Activated CD8-positive, alpha-beta T cell treated with anti-CD3 and anti-CD28 coated beads for 36 hours (primary cell): ENCODE measurements around the gene DLG2. TPM values are rescaled to one million over a fixed set of nuclear protein-coding genes. Genes with fewer than 3 reads are reported as not detected.

ENCODE experiments used
- ATAC-seq: fragments of 200-7000 bp; cut with Tn5 transposase; one replicate; pipeline ENCODE4 v1.10.0; 2021; ENCODE audit warnings: mild to moderate bottlenecking, moderate library complexity
- CTCF ChIA-PET: fragments of 350-600 bp; sonication (Branson Sonifier 250); formaldehyde crosslinking; loops from one replicate; lab custom pipeline; 2021; ENCODE audit warnings: antibody characterized with exemption; lab: Charles Lee
- POLR2A ChIA-PET: fragments of 350-600 bp; sonication (Branson Sonifier 250); formaldehyde crosslinking; loops from one replicate; lab custom pipeline; 2021; ENCODE audit warnings: antibody characterized with exemption; lab: Charles Lee
- DNase-seq: peaks from one replicate; pipeline ENCODE4 v3.0.0-alpha.2; 2020
- H3K27ac Mint-ChIP-seq: one replicate; pipeline ENCODE4 v1.8.0; 2021; ENCODE audit warnings: mild to moderate bottlenecking, mixed read lengths
- H3K27me3 Mint-ChIP-seq: one replicate; pipeline ENCODE4 v1.8.0; 2021; ENCODE audit warnings: mixed read lengths
- H3K36me3 Mint-ChIP-seq: one replicate; pipeline ENCODE4 v1.8.0; 2021; ENCODE audit warnings: low read depth, mixed read lengths
- H3K4me1 Mint-ChIP-seq: one replicate; pipeline ENCODE4 v1.8.0; 2021; ENCODE audit warnings: low read depth, mixed read lengths
- H3K4me3 Mint-ChIP-seq: one replicate; pipeline ENCODE4 v1.8.0; 2021; ENCODE audit warnings: mild to moderate bottlenecking, moderate library complexity, mixed read lengths
- H3K9me3 Mint-ChIP-seq: one replicate; pipeline ENCODE4 v1.8.0; 2021; ENCODE audit warnings: mixed read lengths
- intact Hi-C: fragments of 100-400 bp; cut with micrococcal nuclease; formaldehyde crosslinking; loops from one replicate; pipeline ENCODE4 v1.10.0; 2022
- total RNA-seq, 2 experiments: library from RNA; stranded (reverse); gene quantifications; one replicate each; pipeline ENCODE4 v1.2.3, GENCODE V29; 2021
- TF ChIP-seq, protein P1 (sequence below): fragments of 200-600 bp; IDR thresholded peaks from one replicate; pipeline ENCODE4 v1.8.0; 2022; ENCODE audit warnings: antibody characterized with exemption, mild to moderate bottlenecking

DLG2 gene
- total RNA-seq, 2 experiments from 2014 or later, result 2.2 to 2.6 TPM

DNA sequence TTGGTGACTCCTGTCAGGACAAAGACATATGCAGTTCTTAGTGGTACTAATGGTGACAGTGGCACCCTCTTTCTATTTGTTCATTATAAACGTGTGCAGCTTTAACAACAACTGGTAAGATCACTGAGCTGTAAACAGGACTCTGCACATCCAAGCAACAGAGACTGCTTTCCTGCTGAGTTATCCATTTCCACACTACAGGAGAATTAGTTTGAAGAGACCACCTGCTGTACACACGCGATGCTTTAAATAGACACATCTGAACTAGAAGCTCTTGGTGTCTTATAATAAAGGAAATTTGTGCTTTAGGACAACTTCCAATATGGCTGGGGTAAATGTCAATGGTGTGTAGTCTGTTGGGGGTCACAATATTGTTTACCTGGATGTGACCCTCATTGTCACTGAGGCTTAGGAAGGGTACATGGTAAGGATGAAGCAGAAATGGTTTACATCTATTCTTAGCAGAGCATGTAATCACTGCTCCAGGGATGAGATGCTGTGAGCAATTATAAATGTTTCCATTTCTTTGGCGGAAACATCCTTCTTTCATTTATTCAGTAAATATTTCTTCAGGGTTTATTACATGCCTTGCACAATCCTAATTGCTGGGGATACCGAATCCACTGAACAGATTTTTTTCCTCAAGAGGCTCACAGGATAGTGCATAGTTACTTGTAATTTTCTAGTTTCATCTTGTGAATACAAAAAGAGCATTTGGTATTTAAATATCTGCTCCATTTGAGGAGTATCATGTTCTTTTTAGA is 1987.0 kb downstream of the DLG2 start:
- TF ChIP-seq, protein P1, sequence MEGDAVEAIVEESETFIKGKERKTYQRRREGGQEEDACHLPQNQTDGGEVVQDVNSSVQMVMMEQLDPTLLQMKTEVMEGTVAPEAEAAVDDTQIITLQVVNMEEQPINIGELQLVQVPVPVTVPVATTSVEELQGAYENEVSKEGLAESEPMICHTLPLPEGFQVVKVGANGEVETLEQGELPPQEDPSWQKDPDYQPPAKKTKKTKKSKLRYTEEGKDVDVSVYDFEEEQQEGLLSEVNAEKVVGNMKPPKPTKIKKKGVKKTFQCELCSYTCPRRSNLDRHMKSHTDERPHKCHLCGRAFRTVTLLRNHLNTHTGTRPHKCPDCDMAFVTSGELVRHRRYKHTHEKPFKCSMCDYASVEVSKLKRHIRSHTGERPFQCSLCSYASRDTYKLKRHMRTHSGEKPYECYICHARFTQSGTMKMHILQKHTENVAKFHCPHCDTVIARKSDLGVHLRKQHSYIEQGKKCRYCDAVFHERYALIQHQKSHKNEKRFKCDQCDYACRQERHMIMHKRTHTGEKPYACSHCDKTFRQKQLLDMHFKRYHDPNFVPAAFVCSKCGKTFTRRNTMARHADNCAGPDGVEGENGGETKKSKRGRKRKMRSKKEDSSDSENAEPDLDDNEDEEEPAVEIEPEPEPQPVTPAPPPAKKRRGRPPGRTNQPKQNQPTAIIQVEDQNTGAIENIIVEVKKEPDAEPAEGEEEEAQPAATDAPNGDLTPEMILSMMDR, result no peak
- ChIA-PET CTCF (no interaction called here), POLR2A (no interaction called here)
- DNase-seq, result no peak
- Mint-ChIP-seq H3K4me3 (no peak overlapping the region), H3K9me3 (no peaks in the 10 kb centered on the region), H3K36me3 (no peaks in the 10 kb centered on the region), H3K4me1 (no peaks in the 10 kb centered on the region), H3K27me3 (no peaks in the 10 kb centered on the region), H3K27ac (no peak overlapping the region)
- intact Hi-C loops, result no loop called here
- no peak for ATAC-seq

DNA sequence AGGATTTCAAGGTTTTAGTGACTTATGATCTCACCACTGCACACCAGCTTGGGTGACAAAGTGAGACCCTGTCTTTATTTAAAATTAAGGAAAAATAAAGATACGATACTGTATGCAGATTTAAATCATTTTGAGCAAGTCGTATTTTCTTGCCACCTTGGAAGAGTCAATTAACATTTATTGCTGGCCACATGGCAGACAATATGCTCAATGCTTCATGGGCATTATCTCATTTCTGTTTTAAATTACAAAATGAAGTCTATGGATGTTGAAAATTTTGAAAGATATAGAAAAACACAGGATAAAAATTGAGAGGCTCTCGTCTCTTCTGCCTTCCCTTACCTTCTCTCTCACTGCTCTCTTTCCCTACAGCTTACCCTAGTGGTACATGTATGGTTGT is 1992.0 kb downstream of the DLG2 start:
- ATAC-seq, result no peak
- intact Hi-C loops, result no loop called here
- H3K4me1 Mint-ChIP-seq, result no peaks in the 10 kb centered on the region
- no peak for DNase-seq
- no peaks in the 10 kb centered on the region for H3K36me3 Mint-ChIP-seq
- H3K27me3 Mint-ChIP-seq, result no peaks in the 10 kb centered on the region
- ChIA-PET CTCF (no interaction called here), POLR2A (no interaction called here)
- H3K4me3 Mint-ChIP-seq, result no peak overlapping the region
- H3K9me3 Mint-ChIP-seq, result no peaks in the 10 kb centered on the region
- TF ChIP-seq, protein P1, result no peak
- no peak overlapping the region for H3K27ac Mint-ChIP-seq

DNA sequence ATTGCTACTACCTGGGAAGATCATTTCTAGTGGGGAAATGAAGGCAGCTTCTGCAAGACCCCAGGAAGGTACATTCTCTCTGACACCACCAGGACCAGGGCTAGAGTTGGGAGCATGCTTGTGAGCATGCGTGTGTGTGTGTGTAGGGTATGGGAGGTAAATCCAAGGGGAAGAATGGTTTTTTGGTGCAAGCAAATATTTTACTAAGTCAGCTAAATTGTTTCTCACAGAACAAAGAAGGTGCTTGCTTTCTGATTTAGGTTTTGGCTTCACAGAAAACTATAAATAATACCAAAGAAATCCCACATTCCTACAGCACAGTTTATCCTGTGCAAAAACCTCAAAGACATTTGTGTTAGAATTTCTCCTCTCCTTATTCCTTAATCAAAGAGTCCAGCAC is 1996.9 kb downstream of the DLG2 start:
- H3K4me3 Mint-ChIP-seq, result no peak overlapping the region
- H3K36me3 Mint-ChIP-seq, result no peaks in the 10 kb centered on the region
- H3K4me1 Mint-ChIP-seq, result no peaks in the 10 kb centered on the region
- ATAC-seq, result no peak
- no peak overlapping the region for H3K27ac Mint-ChIP-seq
- DNase-seq, result no peak
- ChIA-PET CTCF (interaction anchor here (1.6 kb wide), 1 partner anchor 17 kb away, joined by 4 read pairs; no protein-coding TSS in a partner anchor), POLR2A (no interaction called here)
- H3K9me3 Mint-ChIP-seq, result no peaks in the 10 kb centered on the region
- H3K27me3 Mint-ChIP-seq, result no peaks in the 10 kb centered on the region
- TF ChIP-seq, protein P1, result no peak
- intact Hi-C loops, result no loop called here

DNA sequence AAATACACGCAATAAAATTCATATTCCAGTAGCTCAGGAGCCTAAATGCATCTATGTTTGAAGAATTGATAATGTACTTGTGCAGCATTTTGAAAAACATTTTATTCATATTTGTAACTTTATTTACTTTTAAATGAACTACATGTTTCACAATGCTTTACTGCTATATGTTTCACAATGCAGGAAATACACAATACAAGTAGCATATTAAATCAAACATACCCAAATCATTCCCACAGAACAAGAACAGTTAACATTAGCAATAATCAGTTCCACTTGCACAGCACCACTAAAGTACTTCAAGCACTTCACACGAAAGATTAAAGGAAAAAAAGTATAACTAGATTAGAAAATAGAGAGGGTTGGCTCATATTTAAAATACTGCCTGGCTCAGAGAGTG is 1997.4 kb downstream of the DLG2 start:
- ATAC-seq (no peak), DNase-seq (no peak)
- no peaks in the 10 kb centered on the region for H3K4me1 Mint-ChIP-seq
- H3K36me3 Mint-ChIP-seq, result no peaks in the 10 kb centered on the region
- H3K27ac Mint-ChIP-seq, result no peak overlapping the region
- H3K9me3 Mint-ChIP-seq, result no peaks in the 10 kb centered on the region
- no peak overlapping the region for H3K4me3 Mint-ChIP-seq
- ChIA-PET CTCF (interaction anchor here (1.6 kb wide), 1 partner anchor 17 kb away, joined by 4 read pairs; no protein-coding TSS in a partner anchor), POLR2A (no interaction called here)
- H3K27me3 Mint-ChIP-seq, result no peaks in the 10 kb centered on the region
- intact Hi-C loops, result no loop called here
- TF ChIP-seq, protein P1, result no peak

DNA sequence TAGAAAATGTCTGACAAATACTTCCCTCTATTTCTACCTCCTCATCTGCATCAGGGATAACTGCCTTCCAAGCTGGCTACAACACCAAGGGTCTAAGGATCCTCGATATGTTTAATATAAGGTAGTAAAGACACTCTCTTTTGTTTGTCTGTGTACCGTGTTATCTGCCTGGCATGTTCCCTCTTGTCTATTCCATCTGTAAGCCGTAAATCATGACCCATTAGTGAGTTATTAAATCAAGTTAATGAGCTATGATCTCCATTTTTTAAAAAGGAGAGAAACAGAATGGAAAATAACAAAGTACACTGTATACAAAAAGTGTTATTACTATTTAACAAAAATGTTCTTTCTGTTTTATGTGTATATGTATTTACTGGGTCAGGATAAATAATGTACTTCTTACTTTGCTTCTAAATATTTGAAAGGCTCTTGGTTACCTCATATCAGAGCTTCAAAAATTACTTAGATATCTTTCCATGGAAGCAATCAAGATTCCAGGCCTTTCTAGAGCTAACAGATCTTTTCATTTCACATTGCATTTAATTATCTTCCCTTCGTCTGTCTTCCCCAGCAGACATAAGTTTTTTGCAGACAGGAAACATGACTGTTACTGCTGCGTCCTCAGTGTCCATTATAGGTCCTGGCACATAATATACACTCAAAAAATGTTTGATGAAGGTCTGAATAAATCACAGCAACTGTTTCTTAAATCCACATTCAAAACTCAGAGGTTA is 1998.4 kb downstream of the DLG2 start:
- Mint-ChIP-seq H3K4me3 (no peak overlapping the region), H3K9me3 (no peaks in the 10 kb centered on the region), H3K27me3 (no peaks in the 10 kb centered on the region), H3K4me1 (no peaks in the 10 kb centered on the region), H3K36me3 (no peaks in the 10 kb centered on the region), H3K27ac (no peak overlapping the region)
- ChIA-PET CTCF (no interaction called here), POLR2A (no interaction called here)
- intact Hi-C loops, result no loop called here
- TF ChIP-seq, protein P1, result no peak
- no peak for DNase-seq
- no peak for ATAC-seq
